CD14-positive monocyte (primary cell): ENCODE measurements around the gene RPL18. TPM values are rescaled to one million over a fixed set of nuclear protein-coding genes. Genes with fewer than 3 reads are reported as not detected.

Source experiments
- DNase-seq, 3 donors: peaks; one replicate each; pipeline ENCODE4 v3.0.0-alpha.2; 2011 to 2022
- H2AFZ ChIP-seq: 2 replicates; pipeline ENCODE4 v1.6.0; 2012; ENCODE audit warnings: mild to moderate bottlenecking, low read depth, low read length, inconsistent platforms; ENCODE audit not compliant: insufficient read depth, poor library complexity, severe bottlenecking
- H3K27ac ChIP-seq, 2 donors: 1 replicate in 1 of 2; 2 replicates in 1 of 2; pipeline ENCODE4 v1.5.1; 2012 to 2013; ENCODE audit warnings: low read length in 2 of 2, control low read depth in 1 of 2, inconsistent platforms in 1 of 2, low read depth in 1 of 2, mild to moderate bottlenecking in 1 of 2
- H3K27me3 ChIP-seq, 2 donors: one replicate each; pipeline versions ENCODE4 v1.6.0 to v1.6.1; 2011 to 2013; ENCODE audit warnings: low read length in 2 of 2; ENCODE audit not compliant: control insufficient read depth in 2 of 2, insufficient read depth in 2 of 2
- H3K36me3 ChIP-seq, 2 donors: replicated peaks in 1 of 2; 1 replicate in 1 of 2; 2 replicates in 1 of 2; pipeline versions ENCODE4 v1.5.1 to v1.6.1; 2012 to 2013; ENCODE audit warnings: low read length in 2 of 2, control low read depth in 1 of 2, inconsistent platforms in 1 of 2, mild to moderate bottlenecking in 1 of 2; ENCODE audit not compliant: insufficient read depth in 2 of 2, control insufficient read depth in 1 of 2
- H3K4me1 ChIP-seq, 2 donors: 1 replicate in 1 of 2; 2 replicates in 1 of 2; pipeline versions ENCODE4 v1.5.1 to v1.6.1; 2012 to 2013; ENCODE audit warnings: low read length in 2 of 2, control low read depth in 1 of 2, inconsistent platforms in 1 of 2, mild to moderate bottlenecking in 1 of 2, moderate library complexity in 1 of 2; ENCODE audit not compliant: insufficient read depth in 2 of 2, control insufficient read depth in 1 of 2
- H3K4me2 ChIP-seq: replicated peaks from 2 replicates; pipeline ENCODE3; 2012; ENCODE audit warnings: low read length, moderate library complexity, mild to moderate bottlenecking; ENCODE audit not compliant: poor library complexity, severe bottlenecking; ENCODE audit errors: extremely low read depth
- H3K4me3 ChIP-seq, 3 experiments: fragments of 200-600 bp in 1 of 3; sonication (generic) in 1 of 3; replicated peaks in 1 of 3; 1 replicate in 2 of 3; 2 replicates in 1 of 3; pipeline ENCODE4 v1.5.1; 2011 to 2013; ENCODE audit warnings: low read length in 3 of 3, mild to moderate bottlenecking in 3 of 3, control low read depth in 2 of 3, low read depth in 2 of 3, inconsistent platforms in 1 of 3, moderate library complexity in 1 of 3
- H3K79me2 ChIP-seq: 2 replicates; pipeline ENCODE4 v1.6.0; 2012; ENCODE audit warnings: mild to moderate bottlenecking, control low read depth, inconsistent platforms, low read length, moderate library complexity; ENCODE audit not compliant: insufficient read depth
- H3K9ac ChIP-seq: 2 replicates; pipeline ENCODE4 v1.6.0; 2017; ENCODE audit warnings: low read length, mild to moderate bottlenecking; ENCODE audit not compliant: insufficient read depth, poor library complexity, severe bottlenecking
- H3K9me3 ChIP-seq, 2 donors: replicated peaks in 1 of 2; 1 replicate in 1 of 2; 2 replicates in 1 of 2; pipeline versions ENCODE4 v1.5.1 to v1.6.1; 2012 to 2013; ENCODE audit warnings: low read length in 2 of 2, control low read depth in 1 of 2; ENCODE audit not compliant: control insufficient read depth in 1 of 2, insufficient read depth in 1 of 2
- H4K20me1 ChIP-seq: 2 replicates; pipeline ENCODE4 v1.6.0; 2012; ENCODE audit warnings: mild to moderate bottlenecking, low read length, control low read depth, moderate library complexity; ENCODE audit not compliant: insufficient read depth
- H3K27ac Mint-ChIP-seq, 7 donors: one replicate each; pipeline ENCODE4 v1.8.0; 2020; ENCODE audit warnings: mild to moderate bottlenecking in 7 of 7, mixed read lengths in 7 of 7, moderate library complexity in 6 of 7, inconsistent platforms in 2 of 7
- H3K27me3 Mint-ChIP-seq, 3 donors: one replicate each; pipeline ENCODE4 v1.8.0; 2021 to 2022; ENCODE audit warnings: low read depth in 3 of 3, mild to moderate bottlenecking in 3 of 3, mixed read lengths in 3 of 3, moderate library complexity in 3 of 3, inconsistent platforms in 1 of 3
- H3K36me3 Mint-ChIP-seq, 2 donors: one replicate each; pipeline ENCODE4 v1.8.0; 2020; ENCODE audit warnings: mixed read lengths in 2 of 2, inconsistent platforms in 1 of 2, mild to moderate bottlenecking in 1 of 2
- H3K4me1 Mint-ChIP-seq: one replicate; pipeline ENCODE4 v1.8.0; 2020; ENCODE audit warnings: mild to moderate bottlenecking, mixed read lengths
- H3K4me3 Mint-ChIP-seq, 2 donors: one replicate each; pipeline ENCODE4 v1.8.0; 2020; ENCODE audit warnings: mild to moderate bottlenecking in 2 of 2, mixed read lengths in 2 of 2, moderate library complexity in 1 of 2
- H3K9me3 Mint-ChIP-seq, 7 donors: one replicate each; pipeline ENCODE4 v1.8.0; 2020 to 2022; ENCODE audit warnings: mixed read lengths in 7 of 7, mild to moderate bottlenecking in 6 of 7, moderate library complexity in 6 of 7, inconsistent platforms in 2 of 7
- CTCF ChIP-seq: fragments of 200-600 bp; IDR thresholded peaks from one replicate; pipeline ENCODE4 v1.8.0; 2022; ENCODE audit warnings: antibody characterized with exemption, mild to moderate bottlenecking
- WGBS: methylation state at CpG from one replicate; pipeline ENCODE4 v1.1.5; 2013; ENCODE audit warnings: missing lambda C conversion rate; ENCODE audit not compliant: insufficient coverage; 5-methylcytosine and 5-hydroxymethylcytosine counted together
- intact Hi-C, 2 donors: fragments of 100-400 bp; cut with micrococcal nuclease; formaldehyde crosslinking; loops; one replicate each; pipeline versions ENCODE4 v1.15.0 to v1.15.1; 2023
- polyA plus RNA-seq, 3 donors: library from polyadenylated mRNA; depleted of rRNA in 1 of 3; unstranded in 2 of 3; stranded (reverse) in 1 of 3; fragments of 300-500 nt in 2 of 3; fragments of >200 nt in 1 of 3; fragmentation: Illumina TruSeq in 2 of 3; gene quantifications; 1 replicate in 2 of 3; 2 replicates in 1 of 3; pipeline ENCODE4 v1.2.3, GENCODE V29; 2012 to 2021

RPL18 gene
- polyA plus RNA-seq, 3 donors: 803 to 1,540 (median 892) TPM

- H4K20me1 ChIP-seq: no peaks in the 10 kb centered on the region
- H3K79me2 ChIP-seq: no peaks in the 10 kb centered on the region
- H3K4me3 ChIP-seq: no peak overlapping the region
- Mint-ChIP-seq H3K9me3 (peaks cover 0 to 3% (median 0%) of the 10 kb centered on the region in 7 donors), H3K4me3 (peak overlapping the region in 1 of 2 donors; percentile 43), H3K4me1 (peaks cover 55% of the 10 kb centered on the region), H3K27me3 (peaks cover 10 to 28% (median 22%) of the 10 kb centered on the region in 3 donors), H3K36me3 (peaks cover 0 to 3% of the 10 kb centered on the region in 2 donors), H3K27ac (peak overlapping the region; percentile 1 to 92 (median 73))
- no peak for TF ChIP-seq CTCF
- H2AFZ ChIP-seq: no peak overlapping the region
- H3K9me3 ChIP-seq: no peaks in the 10 kb centered on the region
- H3K9ac ChIP-seq: no peak overlapping the region
- peaks cover 35 to 50% of the 10 kb centered on the region in 2 donors for H3K4me1 ChIP-seq
- peaks cover 0 to 10% of the 10 kb centered on the region in 2 donors for H3K27me3 ChIP-seq
- no peak overlapping the region for H3K4me2 ChIP-seq
- no CpG with 5 or more reads among the region's 2 CpGs for WGBS
- no peak overlapping the region for H3K27ac ChIP-seq
- intact Hi-C loops: loop anchor here (5.0 to 10.0 kb wide), 5 partner anchors 67 to 189 kb away; partner anchors contain the start of genes HSD17B14 (in 2 of the 2) and MAMSTR (in 1 of the 2)
- DNase-seq: no peak
- no peaks in the 10 kb centered on the region for H3K36me3 ChIP-seq
These were observed 29.2 kb upstream of the RPL18 start for GRCh38 chr19:48648134-48648533.

GRCh38 chr19:48646722-48647216 is 27.8 kb upstream of the RPL18 start:
- intact Hi-C loops: loop anchor here (1.0 to 10.0 kb wide), 6 partner anchors 29 to 191 kb away; partner anchors contain the start of genes HSD17B14 (in 2 of the 2) and MAMSTR (in 1 of the 2)
- Histone ChIP-seq H2AFZ (peak overlapping the region; percentile 83), H3K27me3 (peaks cover 0 to 10% of the 10 kb centered on the region in 2 donors), H3K4me3 (peak overlapping the region in 2 of 3 experiments; percentile 37 to 75), H3K9ac (no peak overlapping the region), H3K4me1 (peaks cover 30 to 44% of the 10 kb centered on the region in 2 donors), H3K27ac (no peak overlapping the region), H3K36me3 (no peaks in the 10 kb centered on the region), H3K79me2 (no peaks in the 10 kb centered on the region), H3K9me3 (no peaks in the 10 kb centered on the region), H3K4me2 (peak overlapping the region; percentile 91), H4K20me1 (no peaks in the 10 kb centered on the region)
- Mint-ChIP-seq H3K36me3 (peaks cover 0 to 3% of the 10 kb centered on the region in 2 donors), H3K4me3 (peak overlapping the region in 1 of 2 donors; percentile 3), H3K27me3 (peaks cover 11 to 28% (median 25%) of the 10 kb centered on the region in 3 donors), H3K9me3 (peaks cover 0 to 3% (median 0%) of the 10 kb centered on the region in 7 donors), H3K27ac (peak overlapping the region in 3 of 7 donors; percentile 51 to 55 (median 52)), H3K4me1 (peaks cover 43% of the 10 kb centered on the region)
- no peak for TF ChIP-seq CTCF
- WGBS: 0% methylated on average over 5 of the region's 10 CpGs
- DNase-seq: no peak
